GM18951 (cell line): Measurements from ENCODE around the gene BIRC3.
"Not testable (repeated sequence)": the region's sequence is repeated elsewhere in the genome, so short reads cannot be mapped to it uniquely, and the experiment has no call there.

Experiments
- POLR2A ChIP-seq: IDR thresholded peaks from 4 replicates; pipeline ENCODE4 v1.6.1; 2011; ENCODE audit warnings: mild to moderate bottlenecking; ENCODE audit not compliant: insufficient read length, insufficient read depth; ENCODE audit errors: extremely low read depth
- in situ Hi-C: fragments of 300-500 bp; cut with MboI; formaldehyde crosslinking; loops from one replicate; pipeline ENCODE4 v1.12.0; 2022; ENCODE audit warnings: low sequenced_read_pairs, mixed read lengths, inconsistent platforms; ENCODE audit not compliant: unreplicated experiment

The BIRC3 gene

GRCh38 chr11:102346748-102347461, 29.6 kb downstream of the BIRC3 start, which contains the start of gene BIRC2:
Gene BIRC2, plus strand, starts transcription at chr11:102347214. Its CDS starts 2,641 bp downstream, at chr11:102349855.
- peak; percentile 81 for TF ChIP-seq POLR2A
- in situ Hi-C loops, result loop anchor here (10.0 kb wide), 2 partner anchors 148 to 258 kb away; no protein-coding TSS in a partner anchor

- in situ Hi-C loops, result loop anchor here (10.0 kb wide), 2 partner anchors 147 to 257 kb away; no protein-coding TSS in a partner anchor
- TF ChIP-seq POLR2A, result no peak
Measured at GRCh38 chr11:102347462-102348370, 30.4 kb downstream of the BIRC3 start.

- TF ChIP-seq POLR2A, result no peak
- in situ Hi-C loops, result no loop called here
Measured at GRCh38 chr11:102357116-102357515, 39.8 kb downstream of the BIRC3 start.

- TF ChIP-seq POLR2A, result no peak
- in situ Hi-C loops, result no loop called here
Measured at GRCh38 chr11:102359372-102359771, 42.1 kb downstream of the BIRC3 start.

GRCh38 chr11:102360681-102361080, 43.4 kb downstream of the BIRC3 start:
- no peak for TF ChIP-seq POLR2A
- in situ Hi-C loops, result no loop called here

GRCh38 chr11:102361086-102362031, 44.1 kb downstream of the BIRC3 start:
- TF ChIP-seq POLR2A, result no peak
- in situ Hi-C loops, result no loop called here

- in situ Hi-C loops, result no loop called here
- TF ChIP-seq POLR2A, result no peak
Measured at GRCh38 chr11:102364991-102365390, 47.7 kb downstream of the BIRC3 start.

GRCh38 chr11:102367364-102367763, 50.1 kb downstream of the BIRC3 start:
- in situ Hi-C loops, result no loop called here
- TF ChIP-seq POLR2A, result no peak

- TF ChIP-seq POLR2A, result no peak
- in situ Hi-C loops, result no loop called here
Measured at GRCh38 chr11:102368472-102368871, 51.2 kb downstream of the BIRC3 start.

- in situ Hi-C loops, result not testable (repeated sequence)
Measured at GRCh38 chr11:102374633-102375424, 57.5 kb downstream of the BIRC3 start.

- TF ChIP-seq POLR2A, result no peak
- in situ Hi-C loops, result no loop called here
Measured at GRCh38 chr11:102375720-102376399, 58.6 kb downstream of the BIRC3 start.
